DOHH2 (cell line): Measurements from ENCODE around the gene SMIM30.

Source experiments
- EZH2phosphoT487 ChIP-seq: fragments of 200-600 bp; sonication (generic); IDR thresholded peaks from 2 replicates; pipeline ENCODE4 v1.6.1; 2017; ENCODE audit warnings: borderline replicate concordance, mild to moderate bottlenecking, antibody characterized with exemption, low read length, moderate library complexity, mixed read lengths
- TF ChIP-seq, protein P1 (sequence below): fragments of 200-600 bp; sonication (generic); IDR thresholded peaks from one replicate; pipeline ENCODE4 v1.5.1; 2014; ENCODE audit warnings: antibody characterized with exemption, mild to moderate bottlenecking, low read depth, low read length; ENCODE audit not compliant: poor library complexity, severe bottlenecking

- TF ChIP-seq, protein P1, sequence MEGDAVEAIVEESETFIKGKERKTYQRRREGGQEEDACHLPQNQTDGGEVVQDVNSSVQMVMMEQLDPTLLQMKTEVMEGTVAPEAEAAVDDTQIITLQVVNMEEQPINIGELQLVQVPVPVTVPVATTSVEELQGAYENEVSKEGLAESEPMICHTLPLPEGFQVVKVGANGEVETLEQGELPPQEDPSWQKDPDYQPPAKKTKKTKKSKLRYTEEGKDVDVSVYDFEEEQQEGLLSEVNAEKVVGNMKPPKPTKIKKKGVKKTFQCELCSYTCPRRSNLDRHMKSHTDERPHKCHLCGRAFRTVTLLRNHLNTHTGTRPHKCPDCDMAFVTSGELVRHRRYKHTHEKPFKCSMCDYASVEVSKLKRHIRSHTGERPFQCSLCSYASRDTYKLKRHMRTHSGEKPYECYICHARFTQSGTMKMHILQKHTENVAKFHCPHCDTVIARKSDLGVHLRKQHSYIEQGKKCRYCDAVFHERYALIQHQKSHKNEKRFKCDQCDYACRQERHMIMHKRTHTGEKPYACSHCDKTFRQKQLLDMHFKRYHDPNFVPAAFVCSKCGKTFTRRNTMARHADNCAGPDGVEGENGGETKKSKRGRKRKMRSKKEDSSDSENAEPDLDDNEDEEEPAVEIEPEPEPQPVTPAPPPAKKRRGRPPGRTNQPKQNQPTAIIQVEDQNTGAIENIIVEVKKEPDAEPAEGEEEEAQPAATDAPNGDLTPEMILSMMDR: no peak
- TF ChIP-seq EZH2phosphoT487: no peak
Measured at GRCh38 chr7:113071465-113071864, 46.9 kb downstream of the SMIM30 start.
